Measurements from ENCODE around the gene FBRS.

FBRS gene

DNA sequence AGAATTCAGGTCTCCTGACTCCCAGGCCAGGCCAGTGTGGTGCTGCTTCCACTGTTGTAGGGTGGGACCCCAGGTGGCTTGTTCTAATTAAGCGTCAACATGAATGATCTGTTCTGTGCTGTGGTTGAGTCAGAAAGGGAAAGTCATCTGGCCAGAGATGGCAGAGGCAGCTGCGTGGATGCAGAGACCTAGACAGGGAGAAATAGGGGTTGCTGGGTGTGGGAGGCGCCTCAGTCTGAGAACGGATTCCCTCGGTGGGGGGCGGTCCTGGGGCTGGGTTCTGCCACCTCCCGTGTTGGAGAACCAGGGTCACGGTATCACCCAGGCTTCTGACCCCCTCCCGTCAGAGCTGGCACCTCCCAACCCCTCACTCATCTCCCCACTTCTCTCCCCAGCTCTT lies 5.6 kb downstream of the FBRS start:
- Histone ChIP-seq H3K9me3 (ENCODE audit: insufficient read depth, low read length) (no peaks in the 10 kb centered on the region), H4K20me1 (ENCODE audit: low read depth, low read length) (no peaks in the 10 kb centered on the region), H3K4me2 (ENCODE audit: low read depth, low read length, poor library complexity, severe bottlenecking) (no peak overlapping the region), H3K36me3 (ENCODE audit: low read length) (peaks cover 6% of the 10 kb centered on the region; the same call in 1 of the 2 replicates), H3K27me3 (ENCODE audit: low read length) (no peaks in the 10 kb centered on the region), H3K79me2 (ENCODE audit: insufficient read depth, low read length) (peaks cover 39% of the 10 kb centered on the region), H3K27ac (ENCODE audit: low read depth, low read length) (no peak overlapping the region), H3K9me2 (replicated peaks; ENCODE audit: insufficient read depth, low read length) (no peaks in the 10 kb centered on the region), H2AFZ (ENCODE audit: low read depth, low read length, severe bottlenecking) (no peak overlapping the region), H3F3A (ENCODE audit: insufficient read depth) (peaks cover 15% of the 10 kb centered on the region), H3K4me3 (ENCODE audit: insufficient read depth, low read length, poor library complexity, severe bottlenecking) (no peak overlapping the region), H3K9ac (ENCODE audit: low read length) (no peak overlapping the region)
- TF ChIP-seq, protein P1, sequence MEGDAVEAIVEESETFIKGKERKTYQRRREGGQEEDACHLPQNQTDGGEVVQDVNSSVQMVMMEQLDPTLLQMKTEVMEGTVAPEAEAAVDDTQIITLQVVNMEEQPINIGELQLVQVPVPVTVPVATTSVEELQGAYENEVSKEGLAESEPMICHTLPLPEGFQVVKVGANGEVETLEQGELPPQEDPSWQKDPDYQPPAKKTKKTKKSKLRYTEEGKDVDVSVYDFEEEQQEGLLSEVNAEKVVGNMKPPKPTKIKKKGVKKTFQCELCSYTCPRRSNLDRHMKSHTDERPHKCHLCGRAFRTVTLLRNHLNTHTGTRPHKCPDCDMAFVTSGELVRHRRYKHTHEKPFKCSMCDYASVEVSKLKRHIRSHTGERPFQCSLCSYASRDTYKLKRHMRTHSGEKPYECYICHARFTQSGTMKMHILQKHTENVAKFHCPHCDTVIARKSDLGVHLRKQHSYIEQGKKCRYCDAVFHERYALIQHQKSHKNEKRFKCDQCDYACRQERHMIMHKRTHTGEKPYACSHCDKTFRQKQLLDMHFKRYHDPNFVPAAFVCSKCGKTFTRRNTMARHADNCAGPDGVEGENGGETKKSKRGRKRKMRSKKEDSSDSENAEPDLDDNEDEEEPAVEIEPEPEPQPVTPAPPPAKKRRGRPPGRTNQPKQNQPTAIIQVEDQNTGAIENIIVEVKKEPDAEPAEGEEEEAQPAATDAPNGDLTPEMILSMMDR (IDR thresholded peaks at IDR 0.05; ENCODE audit: insufficient read depth, low read length, poor library complexity, severe bottlenecking), result no peak
- no peak for TF ChIP-seq EZH2phosphoT487 (conservative IDR thresholded peaks at IDR 0.05; ENCODE audit: low read length)

DNA sequence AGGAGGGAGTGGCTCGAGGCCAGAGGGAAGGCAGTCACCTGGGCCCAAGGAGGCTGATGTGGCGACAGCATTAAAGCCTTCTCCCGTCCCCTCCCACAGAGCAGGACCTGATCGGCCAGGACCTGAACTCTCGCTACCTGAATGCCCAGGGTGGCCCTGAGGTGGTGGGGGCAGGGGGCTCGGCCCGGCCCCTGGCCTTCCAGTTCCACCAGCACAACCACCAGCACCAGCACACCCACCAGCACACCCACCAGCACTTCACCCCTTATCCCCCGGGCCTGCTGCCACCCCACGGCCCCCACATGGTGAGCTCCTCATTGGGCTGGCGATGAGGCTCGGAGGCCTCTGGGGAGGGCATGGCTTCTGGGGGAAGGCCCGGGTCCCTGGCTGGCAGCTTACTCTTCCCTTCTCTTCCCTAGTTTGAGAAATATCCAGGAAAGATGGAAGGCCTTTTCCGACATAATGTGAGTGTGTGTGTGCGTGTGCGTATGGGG lies 6.4 kb downstream of the FBRS start:
- peaks cover 6% of the 10 kb centered on the region; the same call in 1 of the 2 replicates for H3K36me3 ChIP-seq (ENCODE audit: low read length)
- H3K9me2 ChIP-seq (replicated peaks; ENCODE audit: insufficient read depth, low read length), result no peaks in the 10 kb centered on the region
- H3K27me3 ChIP-seq (ENCODE audit: low read length), result no peaks in the 10 kb centered on the region
- no peaks in the 10 kb centered on the region for H3K9me3 ChIP-seq (ENCODE audit: insufficient read depth, low read length)
- peaks cover 11% of the 10 kb centered on the region for H3F3A ChIP-seq (ENCODE audit: insufficient read depth)
- H3K79me2 ChIP-seq (ENCODE audit: insufficient read depth, low read length), result peaks cover 38% of the 10 kb centered on the region
- H3K27ac ChIP-seq (ENCODE audit: low read depth, low read length), result no peak overlapping the region
- H3K4me3 ChIP-seq (ENCODE audit: insufficient read depth, low read length, poor library complexity, severe bottlenecking), result no peak overlapping the region
- H4K20me1 ChIP-seq (ENCODE audit: low read depth, low read length), result no peaks in the 10 kb centered on the region
- H3K9ac ChIP-seq (ENCODE audit: low read length), result no peak overlapping the region
- TF ChIP-seq EZH2phosphoT487 (conservative IDR thresholded peaks at IDR 0.05; ENCODE audit: low read length), result no peak
- TF ChIP-seq, protein P1 (IDR thresholded peaks at IDR 0.05; ENCODE audit: insufficient read depth, low read length, poor library complexity, severe bottlenecking), result no peak
- H3K4me2 ChIP-seq (ENCODE audit: low read depth, low read length, poor library complexity, severe bottlenecking), result no peak overlapping the region
- no peak overlapping the region for H2AFZ ChIP-seq (ENCODE audit: low read depth, low read length, severe bottlenecking)

DNA sequence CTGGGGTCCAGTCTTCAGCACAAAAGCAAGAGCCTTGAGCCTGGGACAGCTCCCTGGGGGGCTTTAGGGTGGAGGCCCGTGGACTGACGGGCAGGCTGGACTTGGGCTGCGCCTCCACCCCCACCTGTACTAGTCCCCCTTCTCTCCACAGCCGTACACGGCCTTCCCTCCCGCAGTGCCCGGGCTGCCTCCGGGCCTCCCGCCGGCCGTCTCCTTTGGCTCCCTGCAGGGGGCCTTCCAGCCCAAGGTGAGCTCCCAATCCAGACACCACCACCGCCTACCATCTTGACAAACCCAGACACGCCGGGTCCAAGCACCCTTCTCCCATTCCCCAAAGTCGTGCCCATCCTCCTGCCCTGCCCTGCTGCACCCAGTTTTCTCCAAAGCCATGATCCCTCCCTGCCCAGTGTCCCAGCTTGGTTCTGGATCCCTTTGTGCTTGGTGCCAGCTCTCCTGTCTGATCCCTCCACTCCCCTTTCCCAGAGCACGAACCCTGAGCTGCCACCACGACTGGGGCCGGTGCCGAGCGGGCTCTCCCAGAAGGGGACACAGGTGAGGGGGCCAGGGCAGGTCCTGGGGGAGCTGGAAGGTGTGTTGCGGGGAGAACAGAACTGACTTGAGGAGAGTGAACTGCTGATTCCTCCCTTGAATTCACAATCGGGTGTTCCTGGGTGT lies 7.1 kb downstream of the FBRS start:
- TF ChIP-seq EZH2phosphoT487 (conservative IDR thresholded peaks at IDR 0.05; ENCODE audit: low read length), result no peak
- TF ChIP-seq, protein P1 (IDR thresholded peaks at IDR 0.05; ENCODE audit: insufficient read depth, low read length, poor library complexity, severe bottlenecking), result no peak
- Histone ChIP-seq H3K36me3 (ENCODE audit: low read length) (peaks cover 6% of the 10 kb centered on the region; the same call in 1 of the 2 replicates), H3K4me3 (ENCODE audit: insufficient read depth, low read length, poor library complexity, severe bottlenecking) (no peak overlapping the region), H3K27me3 (ENCODE audit: low read length) (no peaks in the 10 kb centered on the region), H4K20me1 (ENCODE audit: low read depth, low read length) (no peaks in the 10 kb centered on the region), H2AFZ (ENCODE audit: low read depth, low read length, severe bottlenecking) (no peak overlapping the region), H3K27ac (ENCODE audit: low read depth, low read length) (no peak overlapping the region), H3K79me2 (ENCODE audit: insufficient read depth, low read length) (peaks cover 31% of the 10 kb centered on the region), H3K9me2 (replicated peaks; ENCODE audit: insufficient read depth, low read length) (no peaks in the 10 kb centered on the region), H3K4me2 (ENCODE audit: low read depth, low read length, poor library complexity, severe bottlenecking) (no peak overlapping the region), H3K9ac (ENCODE audit: low read length) (no peak overlapping the region), H3K9me3 (ENCODE audit: insufficient read depth, low read length) (no peaks in the 10 kb centered on the region), H3F3A (ENCODE audit: insufficient read depth) (peaks cover 5% of the 10 kb centered on the region)
